Measurements from ENCODE around the gene GRAMD1C. TPM values are rescaled to one million over a fixed set of nuclear protein-coding genes. Genes with fewer than 3 reads are reported as not detected.
A peak's percentile ranks its signal among the peaks of the same experiment; 100 is the strongest.

The GRAMD1C gene
- total RNA-seq, 1 donor from 2014 or later = 0.21 TPM

- no peaks in the 10 kb centered on the region for H3K27me3 ChIP-seq
- no peak for DNase-seq (ENCODE audit: low spot score in 2 of 2)
- no peak overlapping the region for H3K4me3 ChIP-seq
- no peak overlapping the region for H3K27ac ChIP-seq
- H3K4me1 ChIP-seq = no peaks in the 10 kb centered on the region
- H3K9me3 ChIP-seq = no peaks in the 10 kb centered on the region
- no peak for TF ChIP-seq CTCF (IDR thresholded peaks at IDR 0.05)
- intact Hi-C loops (cut with DNase I) = no loop called here
- no peaks in the 10 kb centered on the region for H3K36me3 ChIP-seq
Measured at GRCh38 chr3:113898892-113899291, 60.3 kb downstream of the GRAMD1C start.

DNA sequence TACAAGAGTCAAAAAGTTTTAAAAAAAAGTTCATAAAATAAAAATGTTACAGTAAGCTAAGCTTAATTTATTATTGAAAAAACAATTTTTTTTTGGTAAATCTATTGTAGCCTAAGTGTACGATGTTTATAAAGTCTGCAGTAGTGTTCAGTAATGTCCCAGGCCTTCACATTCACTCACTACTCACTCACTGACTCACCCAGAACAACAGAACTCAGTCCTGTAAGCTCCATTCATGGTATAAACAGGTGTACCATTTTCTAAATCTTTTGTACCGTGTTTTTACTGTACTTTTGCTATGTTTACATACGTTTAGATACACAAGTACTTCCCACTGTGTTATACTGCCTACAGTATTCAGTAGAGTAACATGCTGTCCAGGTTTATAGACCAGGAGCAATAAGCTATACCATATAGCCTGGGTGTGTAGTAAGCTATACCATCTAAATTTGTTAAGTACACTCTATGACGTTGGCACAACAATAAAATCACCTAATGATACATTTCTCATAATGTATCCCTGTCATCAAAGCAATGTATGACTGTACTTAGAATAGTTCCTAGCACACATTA lies 68.1 kb downstream of the GRAMD1C start:
- intact Hi-C loops (cut with DNase I) = no loop called here
- H3K9me3 ChIP-seq = no peaks in the 10 kb centered on the region
- no peak overlapping the region for H3K4me3 ChIP-seq
- H3K36me3 ChIP-seq = no peaks in the 10 kb centered on the region
- TF ChIP-seq CTCF (IDR thresholded peaks at IDR 0.05) = no peak
- H3K27me3 ChIP-seq = no peaks in the 10 kb centered on the region
- DNase-seq (ENCODE audit: low spot score in 2 of 2) = no peak
- H3K27ac ChIP-seq = no peak overlapping the region
- no peaks in the 10 kb centered on the region for H3K4me1 ChIP-seq

GRCh38 chr3:113908133-113908532 lies 69.5 kb downstream of the GRAMD1C start:
- Histone ChIP-seq H3K9me3 (no peaks in the 10 kb centered on the region), H3K27ac (no peak overlapping the region), H3K36me3 (no peaks in the 10 kb centered on the region), H3K4me1 (no peaks in the 10 kb centered on the region), H3K27me3 (no peaks in the 10 kb centered on the region), H3K4me3 (no peak overlapping the region)
- no peak for DNase-seq (ENCODE audit: low spot score in 2 of 2)
- intact Hi-C loops (cut with DNase I) = no loop called here
- TF ChIP-seq CTCF (IDR thresholded peaks at IDR 0.05) = no peak

- Histone ChIP-seq H3K4me1 (no peaks in the 10 kb centered on the region), H3K9me3 (no peaks in the 10 kb centered on the region), H3K27me3 (no peaks in the 10 kb centered on the region), H3K36me3 (no peaks in the 10 kb centered on the region), H3K27ac (no peak overlapping the region), H3K4me3 (no peak overlapping the region)
- intact Hi-C loops (cut with DNase I) = loop anchor here (10.0 kb wide), 1 partner anchor 176 kb away; no protein-coding TSS in a partner anchor
- no peak for DNase-seq (ENCODE audit: low spot score in 2 of 2)
- TF ChIP-seq CTCF (IDR thresholded peaks at IDR 0.05) = no peak
Measured at GRCh38 chr3:113910966-113911365, 72.4 kb downstream of the GRAMD1C start.

GRCh38 chr3:113912552-113913236 lies 74.1 kb downstream of the GRAMD1C start:
- Histone ChIP-seq H3K9me3 (no peaks in the 10 kb centered on the region), H3K4me1 (no peaks in the 10 kb centered on the region), H3K27ac (no peak overlapping the region), H3K36me3 (no peaks in the 10 kb centered on the region), H3K27me3 (no peaks in the 10 kb centered on the region), H3K4me3 (no peak overlapping the region)
- DNase-seq (ENCODE audit: low spot score in 2 of 2) = no peak
- peak in 2 of 3 experiments; percentile 14 to 24 for TF ChIP-seq CTCF (IDR thresholded peaks at IDR 0.05)
- intact Hi-C loops (cut with DNase I) = loop anchor here (1.0 to 10.0 kb wide), 2 partner anchors 74 to 178 kb away; partner anchors contain the start of gene GRAMD1C

Data from ascending aorta (tissue), 2 donors.